ENCODE measurements around the gene PTPRN2. TPM values are rescaled to one million over a fixed set of nuclear protein-coding genes. Genes with fewer than 3 reads are reported as not detected.

PTPRN2 gene
- total and polyA plus RNA-seq, 2 donors (not counting 3 experiments of a cell fraction or from before 2014, with no cell fraction given): 0.62 to 0.88 TPM

GRCh38 chr7:157611341-157611740 lies 976.3 kb downstream of the PTPRN2 start:
- no peak overlapping the region for H2AFZ ChIP-seq (ENCODE audit: low read depth, low read length)
- no peak overlapping the region for H3K4me2 ChIP-seq (ENCODE audit: insufficient read depth, low read length)
- POLR2A ChIA-PET: no interaction called here
- H3K4me3 ChIP-seq (replicated peaks in 1 of 3; ENCODE audit: insufficient read depth in 1 of 3, low read depth in 1 of 3, low read length in 3 of 3): no peak overlapping the region
- no peaks in the 10 kb centered on the region for H3K79me2 ChIP-seq (ENCODE audit: control insufficient read depth, insufficient read depth, low read length)
- DNase-seq (ENCODE audit: low read depth, low spot score): no peak
- H4K20me1 ChIP-seq (replicated peaks; ENCODE audit: control insufficient read depth, extremely low read depth, insufficient read depth, low read length): no peaks in the 10 kb centered on the region
- H3K27ac ChIP-seq (ENCODE audit: insufficient read depth, low read depth, low read length): no peak overlapping the region
- no peaks in the 10 kb centered on the region for H3K4me1 ChIP-seq (ENCODE audit: control insufficient read depth, extremely low read depth, insufficient read depth, low read length)
- intact Hi-C loops (cut with micrococcal nuclease) (no loop called here), dilution Hi-C loops (cut with MboI; ENCODE audit: extremely low pct_ligation_motif_present, low sequenced_read_pairs) (no loop called here)
- H3K9ac ChIP-seq (replicated peaks; ENCODE audit: extremely low read depth, insufficient read depth, low read length): no peak overlapping the region
- H3K27me3 ChIP-seq (ENCODE audit: control insufficient read depth in 2 of 2, insufficient read depth in 2 of 2, low read length in 2 of 2): peaks cover 0 to 4% of the 10 kb centered on the region in 2 experiments
- no peaks in the 10 kb centered on the region for H3K9me1 ChIP-seq (replicated peaks; ENCODE audit: control insufficient read depth, extremely low read depth, insufficient read depth, low read length)
- no TSS peak for BruUV-seq (replicated peaks)
- H3K9me3 ChIP-seq (replicated peaks; ENCODE audit: control insufficient read depth, insufficient read depth, low read length): no peaks in the 10 kb centered on the region
- no peak for TF ChIP-seq POLR2AphosphoS5 (IDR thresholded peaks at IDR 0.05; ENCODE audit: insufficient read depth, low read depth, low read length)
- TF ChIP-seq EZH2 (IDR thresholded peaks at IDR 0.05; ENCODE audit: borderline replicate concordance, low read depth, low read length, severe bottlenecking): no peak
- TF ChIP-seq MAX (IDR thresholded peaks at IDR 0.05; ENCODE audit: insufficient read depth, insufficient read length): no peak
- TF ChIP-seq GATA2 (IDR thresholded peaks at IDR 0.05; ENCODE audit: insufficient read depth, insufficient read length, low read depth, low read length): no peak
- no peak for TF ChIP-seq POLR2A (IDR thresholded peaks at IDR 0.05; ENCODE audit: low read depth, low read length)
- no peak for TF ChIP-seq FOS (IDR thresholded peaks at IDR 0.05; ENCODE audit: borderline replicate concordance, insufficient read depth, low read length)
- no peak for TF ChIP-seq MYC (IDR thresholded peaks at IDR 0.05; ENCODE audit: low read depth, low read length)
- no peak for TF ChIP-seq JUN (IDR thresholded peaks at IDR 0.05; ENCODE audit: borderline replicate concordance, insufficient read depth, insufficient read length, low read depth)
- TF ChIP-seq CTCF (IDR thresholded peaks at IDR 0.05; ENCODE audit: extremely low read depth in 1 of 2, insufficient read depth in 1 of 2, low read depth in 1 of 2, low read length in 2 of 2): no peak
- CTCF ChIA-PET: no interaction called here
- FAIRE-seq: no peak
- no peaks in the 10 kb centered on the region for H3K36me3 ChIP-seq (ENCODE audit: control insufficient read depth in 2 of 2, extremely low read depth in 1 of 2, insufficient read depth in 2 of 2, low read length in 2 of 2)

Data from endothelial cell of umbilical vein (primary cell).